Fibroblast of lung (primary cell): Measurements from ENCODE around the gene DNAJB12. TPM values are rescaled to one million over a fixed set of nuclear protein-coding genes. Genes with fewer than 3 reads are reported as not detected.
A peak's percentile ranks its signal among the peaks of the same experiment; 100 is the strongest.

ENCODE experiments used
- DNase-seq, 2 donors: peaks; one replicate each; pipeline versions ENCODE4 v3.0.0 to v3.0.0-alpha.2; 2010; ENCODE audit warnings: low read depth in 2 of 2
- H2AFZ ChIP-seq: 2 replicates; pipeline ENCODE4 v1.5.1; 2012; ENCODE audit warnings: low read length, control low read depth, inconsistent platforms
- H3K27ac ChIP-seq: 2 replicates; pipeline ENCODE4 v1.5.1; 2011; ENCODE audit warnings: low read length, control low read depth; ENCODE audit not compliant: insufficient read depth
- H3K27me3 ChIP-seq: 2 replicates; pipeline ENCODE4 v1.5.1; 2011; ENCODE audit warnings: mild to moderate bottlenecking, low read length; ENCODE audit not compliant: control insufficient read depth, insufficient read depth
- H3K36me3 ChIP-seq: 2 replicates; pipeline ENCODE4 v1.5.1; 2011; ENCODE audit warnings: low read length; ENCODE audit not compliant: control insufficient read depth, insufficient read depth
- H3K4me1 ChIP-seq: 2 replicates; pipeline ENCODE4 v1.5.1; 2011; ENCODE audit warnings: low read length; ENCODE audit not compliant: control insufficient read depth, insufficient read depth; ENCODE audit errors: extremely low read depth
- H3K4me2 ChIP-seq: 2 replicates; pipeline ENCODE4 v1.5.1; 2011; ENCODE audit warnings: low read length, control low read depth; ENCODE audit not compliant: insufficient read depth; ENCODE audit errors: extremely low read depth
- H3K4me3 ChIP-seq, 4 experiments: fragments of 200-600 bp in 1 of 4; sonication (generic) in 1 of 4; replicated peaks in 1 of 4; 2 replicates each; pipeline ENCODE4 v1.5.1; 2011 to 2016; ENCODE audit warnings: low read length in 4 of 4, low read depth in 3 of 4, mild to moderate bottlenecking in 3 of 4, control low read depth in 2 of 4, inconsistent platforms in 1 of 4, mixed read lengths in 1 of 4; ENCODE audit not compliant: insufficient read depth in 1 of 4; ENCODE audit errors: control extremely low read depth in 1 of 4
- H3K79me2 ChIP-seq: 2 replicates; pipeline ENCODE4 v1.5.1; 2012; ENCODE audit warnings: mild to moderate bottlenecking, low read length, inconsistent platforms; ENCODE audit not compliant: control insufficient read depth, insufficient read depth
- H3K9ac ChIP-seq: 2 replicates; pipeline ENCODE4 v1.5.1; 2011; ENCODE audit warnings: mild to moderate bottlenecking, low read length, control low read depth; ENCODE audit not compliant: insufficient read depth
- H3K9me3 ChIP-seq: 2 replicates; pipeline ENCODE4 v1.5.1; 2012; ENCODE audit warnings: low read depth, low read length; ENCODE audit not compliant: control insufficient read depth, insufficient read depth
- H4K20me1 ChIP-seq: 2 replicates; pipeline ENCODE4 v1.5.1; 2011; ENCODE audit warnings: low read length; ENCODE audit not compliant: control insufficient read depth, insufficient read depth; ENCODE audit errors: extremely low read depth
- CTCF ChIP-seq, 2 donors: IDR thresholded peaks in 1 of 2; conservative IDR thresholded peaks in 1 of 2; 1 replicate in 1 of 2; 2 replicates in 1 of 2; pipeline ENCODE4 v1.5.1; 2011 to 2012; ENCODE audit warnings: low read length in 2 of 2, control low read depth in 1 of 2, inconsistent platforms in 1 of 2, low read depth in 1 of 2, mild to moderate bottlenecking in 1 of 2
- EZH2 ChIP-seq: IDR thresholded peaks from 2 replicates; pipeline ENCODE4 v1.5.1; 2012; ENCODE audit warnings: low read length, control low read depth, mild to moderate bottlenecking; ENCODE audit errors: missing control alignments
- polyA plus RNA-seq, 2 donors: library from polyadenylated mRNA; depleted of rRNA in 1 of 2; stranded (reverse) in 1 of 2; unstranded in 1 of 2; fragments of >200 nt; gene quantifications; 2 replicates each; pipeline ENCODE4 v1.2.1, GENCODE V29; 2011 to 2012; ENCODE audit warnings: missing spikeins in 1 of 2
- total RNA-seq: library from RNA; depleted of rRNA; stranded (reverse); fragments of >200 nt; gene quantifications from 2 replicates; pipeline ENCODE4 v1.2.1, GENCODE V29; 2014

Gene DNAJB12
- total and polyA plus RNA-seq, 2 donors (not counting 1 experiment from before 2014, with no cell fraction given), result 17.2 to 26.3 TPM

GRCh38 chr10:72375173-72375572 is 20.5 kb upstream of the DNAJB12 start:
- H3K36me3 ChIP-seq, result no peaks in the 10 kb centered on the region
- no peaks in the 10 kb centered on the region for H3K9me3 ChIP-seq
- no peak overlapping the region for H3K27ac ChIP-seq
- H3K9ac ChIP-seq, result no peak overlapping the region
- H3K4me2 ChIP-seq, result no peak overlapping the region
- H3K79me2 ChIP-seq, result no peaks in the 10 kb centered on the region
- H4K20me1 ChIP-seq, result no peaks in the 10 kb centered on the region
- peak in 1 of 2 donors; percentile 41 for DNase-seq
- H3K27me3 ChIP-seq, result no peaks in the 10 kb centered on the region
- TF ChIP-seq EZH2 (no peak), CTCF (conservative IDR thresholded peaks at IDR 0.05 in 1 of 2, IDR thresholded peaks at IDR 0.05 in 1 of 2; ENCODE audit: low read depth in 1 of 2, low read length in 2 of 2) (no peak)
- no peaks in the 10 kb centered on the region for H3K4me1 ChIP-seq
- no peak overlapping the region for H2AFZ ChIP-seq
- no peak overlapping the region for H3K4me3 ChIP-seq

- H3K4me2 ChIP-seq, result no peak overlapping the region
- H3K27ac ChIP-seq, result no peak overlapping the region
- H3K79me2 ChIP-seq, result no peaks in the 10 kb centered on the region
- H2AFZ ChIP-seq, result no peak overlapping the region
- no peak overlapping the region for H3K4me3 ChIP-seq
- H3K27me3 ChIP-seq, result no peaks in the 10 kb centered on the region
- TF ChIP-seq CTCF (conservative IDR thresholded peaks at IDR 0.05 in 1 of 2, IDR thresholded peaks at IDR 0.05 in 1 of 2; ENCODE audit: low read depth in 1 of 2, low read length in 2 of 2) (no peak), EZH2 (no peak)
- H3K36me3 ChIP-seq, result peaks cover 2% of the 10 kb centered on the region
- H3K4me1 ChIP-seq, result no peaks in the 10 kb centered on the region
- H3K9ac ChIP-seq, result no peak overlapping the region
- H3K9me3 ChIP-seq, result no peaks in the 10 kb centered on the region
- no peak for DNase-seq
- H4K20me1 ChIP-seq, result no peaks in the 10 kb centered on the region
These were observed 15.5 kb upstream of the DNAJB12 start for GRCh38 chr10:72370201-72370722.

GRCh38 chr10:72367301-72367960 is 12.7 kb upstream of the DNAJB12 start:
- Histone ChIP-seq H3K4me2 (no peak overlapping the region), H3K9me3 (no peaks in the 10 kb centered on the region), H4K20me1 (no peaks in the 10 kb centered on the region), H2AFZ (no peak overlapping the region), H3K9ac (no peak overlapping the region), H3K36me3 (peaks cover 3% of the 10 kb centered on the region), H3K4me3 (no peak overlapping the region), H3K27ac (no peak overlapping the region), H3K27me3 (no peaks in the 10 kb centered on the region), H3K4me1 (peaks cover 12% of the 10 kb centered on the region), H3K79me2 (no peaks in the 10 kb centered on the region)
- no peak for TF ChIP-seq CTCF (conservative IDR thresholded peaks at IDR 0.05 in 1 of 2, IDR thresholded peaks at IDR 0.05 in 1 of 2; ENCODE audit: low read depth in 1 of 2, low read length in 2 of 2)
- no peak for TF ChIP-seq EZH2
- peak in 1 of 2 donors; percentile 47 for DNase-seq
